GM10266 (cell line): ENCODE results near the gene THSD7A.
A peak's percentile ranks its signal among the peaks of the same experiment; 100 is the strongest.

ENCODE experiments used
- DNase-seq: peaks from one replicate; pipeline ENCODE4 v3.0.0; 2012; ENCODE audit errors: extremely low spot score
- CTCF ChIP-seq: IDR thresholded peaks from 2 replicates; pipeline ENCODE4 v1.5.1; 2012; ENCODE audit warnings: mild to moderate bottlenecking, low read depth; ENCODE audit not compliant: control insufficient read depth, insufficient read depth; ENCODE audit errors: missing control alignments

THSD7A gene

GRCh38 chr7:11332865-11333228 lies 499.2 kb downstream of the THSD7A start:
- no peak for TF ChIP-seq CTCF
- no peak for DNase-seq

GRCh38 chr7:11332186-11332864 lies 499.7 kb downstream of the THSD7A start:
- no peak for TF ChIP-seq CTCF
- peak; percentile 11 for DNase-seq

GRCh38 chr7:11331128-11332102 lies 500.6 kb downstream of the THSD7A start:
- TF ChIP-seq CTCF, result no peak
- no peak for DNase-seq

GRCh38 chr7:11330717-11331116 lies 501.3 kb downstream of the THSD7A start:
- TF ChIP-seq CTCF, result no peak
- DNase-seq, result no peak

- DNase-seq, result no peak
- no peak for TF ChIP-seq CTCF
Measured at GRCh38 chr7:11330208-11330607, 501.8 kb downstream of the THSD7A start.

- no peak for TF ChIP-seq CTCF
- no peak for DNase-seq
Measured at GRCh38 chr7:11329626-11330025, 502.4 kb downstream of the THSD7A start.

- no peak for TF ChIP-seq CTCF
- DNase-seq, result no peak
Measured at GRCh38 chr7:11328309-11328708, 503.7 kb downstream of the THSD7A start.
